PC-9 (cell line): ENCODE measurements around the gene CLDN15. TPM values are rescaled to one million over a fixed set of nuclear protein-coding genes. Genes with fewer than 3 reads are reported as not detected.

Source experiments
- BruUV-seq: library from RNA; stranded (reverse); fragments of 400-500 nt; replicated peaks from 2 replicates; lab custom pipeline; 2021; lab: Mats Ljungman, UMichigan
- CTCF ChIA-PET: fragments of 300-600 bp; sonication (Branson Sonifier 250); formaldehyde crosslinking; loops from one replicate; lab custom pipeline; 2022; ENCODE audit warnings: antibody characterized with exemption; lab: Charles Lee
- POLR2A ChIA-PET: fragments of 300-600 bp; sonication (Branson Sonifier 250); formaldehyde crosslinking; loops from one replicate; lab custom pipeline; 2022; ENCODE audit warnings: antibody characterized with exemption; ENCODE audit not compliant: unreplicated experiment; lab: Charles Lee
- DNase-seq, 2 experiments: peaks; one replicate each; pipeline versions ENCODE4 v3.0.0 to v3.0.0-alpha.2; 2015 to 2022; ENCODE audit warnings: mixed read lengths in 1 of 2
- H2AFZ ChIP-seq: fragments of 200-600 bp; sonication (generic); 2 replicates; pipeline ENCODE4 v1.8.1; 2017; ENCODE audit warnings: antibody characterized with exemption
- H3F3A ChIP-seq: fragments of 200-600 bp; sonication (generic); 2 replicates; pipeline ENCODE4 v1.8.1; 2017; ENCODE audit warnings: antibody characterized with exemption, mild to moderate bottlenecking, low read depth; ENCODE audit not compliant: insufficient read depth
- H3K27ac ChIP-seq: fragments of 200-600 bp; sonication (generic); 2 replicates; pipeline ENCODE4 v1.6.1; 2016; ENCODE audit warnings: mixed run types
- H3K27me3 ChIP-seq: fragments of 200-600 bp; sonication (generic); 2 replicates; pipeline ENCODE4 v1.6.1; 2016; ENCODE audit warnings: low read depth, mixed run types; ENCODE audit not compliant: insufficient read depth
- H3K36me3 ChIP-seq: fragments of 200-600 bp; sonication (generic); 2 replicates; pipeline ENCODE4 v1.6.1; 2016; ENCODE audit warnings: low read depth, mixed run types
- H3K4me1 ChIP-seq: fragments of 200-600 bp; sonication (generic); replicated peaks from 2 replicates; pipeline ENCODE4 v1.6.1; 2016; ENCODE audit warnings: mixed run types; ENCODE audit not compliant: insufficient read depth
- H3K4me2 ChIP-seq: fragments of 200-600 bp; sonication (generic); 2 replicates; pipeline ENCODE4 v1.6.1; 2017; ENCODE audit warnings: mixed run types
- H3K4me3 ChIP-seq: fragments of 200-600 bp; sonication (generic); 2 replicates; pipeline ENCODE4 v1.6.1; 2016; ENCODE audit warnings: mixed run types
- H3K79me2 ChIP-seq: fragments of 200-600 bp; sonication (generic); 2 replicates; pipeline ENCODE4 v1.6.1; 2017; ENCODE audit warnings: low read depth, mixed run types
- H3K9me2 ChIP-seq: fragments of 200-600 bp; sonication (generic); 2 replicates; pipeline ENCODE4 v1.8.1; 2017; ENCODE audit warnings: mild to moderate bottlenecking; ENCODE audit not compliant: insufficient read depth
- H3K9me3 ChIP-seq: fragments of 200-600 bp; sonication (generic); 2 replicates; pipeline ENCODE4 v1.8.1; 2016; ENCODE audit warnings: low read depth; ENCODE audit not compliant: insufficient read depth
- H4K20me1 ChIP-seq: fragments of 200-600 bp; sonication (generic); 2 replicates; pipeline ENCODE4 v1.8.1; 2017; ENCODE audit not compliant: insufficient read depth
- CTCF ChIP-seq: fragments of 200-600 bp; sonication (generic); conservative IDR thresholded peaks from 2 replicates; pipeline ENCODE4 v1.6.1; 2017; ENCODE audit warnings: mixed run types, antibody characterized with exemption, mild to moderate bottlenecking, moderate library complexity
- EZH2 ChIP-seq: fragments of 200-600 bp; sonication (generic); IDR thresholded peaks from 2 replicates; pipeline ENCODE4 v1.8.0; 2017; ENCODE audit warnings: antibody characterized with exemption, low read depth
- intact Hi-C: fragments of 100-400 bp; cut with micrococcal nuclease; formaldehyde crosslinking; loops from one replicate; pipeline ENCODE4 v1.10.0; 2022; ENCODE audit not compliant: unreplicated experiment
- total RNA-seq: library from RNA; stranded (reverse); gene quantifications from 2 replicates; pipeline ENCODE4 v1.2.3, GENCODE V29; 2021

CLDN15 gene
- total RNA-seq, 1 experiment from 2014 or later, result 17.2 TPM

GRCh38 chr7:101277155-101277554 lies 39.6 kb upstream of the CLDN15 start:
- Histone ChIP-seq H3K9me2 (no peaks in the 10 kb centered on the region), H3K4me1 (no peaks in the 10 kb centered on the region), H2AFZ (no peak overlapping the region), H3K36me3 (no peaks in the 10 kb centered on the region), H3K27ac (no peak overlapping the region), H4K20me1 (no peaks in the 10 kb centered on the region), H3K4me2 (no peak overlapping the region), H3K79me2 (no peaks in the 10 kb centered on the region), H3K27me3 (peaks cover 58% of the 10 kb centered on the region), H3F3A (no peaks in the 10 kb centered on the region), H3K4me3 (no peak overlapping the region), H3K9me3 (no peaks in the 10 kb centered on the region)
- TF ChIP-seq EZH2 (no peak), CTCF (no peak)
- ChIA-PET CTCF (no interaction called here), POLR2A (no interaction called here)
- no peak for DNase-seq
- intact Hi-C loops, result no loop called here
- BruUV-seq, result no TSS peak

DNA sequence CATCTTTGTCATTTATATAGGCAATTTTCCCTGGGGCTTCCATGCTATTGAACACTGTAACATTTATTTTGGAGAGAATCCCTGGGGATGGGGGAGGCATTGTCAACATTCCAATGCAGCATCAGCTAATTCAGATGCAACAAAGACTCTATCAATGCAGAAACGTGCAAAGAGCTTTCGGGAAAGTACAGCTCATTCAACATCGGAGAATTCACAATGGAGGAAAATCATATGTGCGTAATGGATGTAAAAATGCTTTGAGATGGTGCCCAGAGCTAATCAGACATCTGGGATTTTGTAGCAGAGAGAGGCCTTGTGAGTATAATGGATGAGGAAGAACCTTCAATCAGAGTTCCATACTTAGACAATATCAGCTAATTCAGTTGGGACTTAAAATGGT lies 35.6 kb upstream of the CLDN15 start:
- CTCF ChIA-PET, result interaction anchor here (0.6 kb wide), 1 partner anchor 87 kb away, joined by 3 read pairs; no protein-coding TSS in a partner anchor
- no peaks in the 10 kb centered on the region for H3K9me3 ChIP-seq
- no peak for TF ChIP-seq EZH2
- no peak for TF ChIP-seq CTCF
- no peaks in the 10 kb centered on the region for H4K20me1 ChIP-seq
- H3K4me1 ChIP-seq, result no peaks in the 10 kb centered on the region
- no peak overlapping the region for H3K4me2 ChIP-seq
- BruUV-seq, result no TSS peak
- POLR2A ChIA-PET, result no interaction called here
- H3K79me2 ChIP-seq, result no peaks in the 10 kb centered on the region
- H3K9me2 ChIP-seq, result no peaks in the 10 kb centered on the region
- no peaks in the 10 kb centered on the region for H3F3A ChIP-seq
- peaks cover 58% of the 10 kb centered on the region for H3K27me3 ChIP-seq
- intact Hi-C loops, result no loop called here
- no peak for DNase-seq
- H3K4me3 ChIP-seq, result no peak overlapping the region
- no peak overlapping the region for H3K27ac ChIP-seq
- no peaks in the 10 kb centered on the region for H3K36me3 ChIP-seq
- H2AFZ ChIP-seq, result no peak overlapping the region

DNA sequence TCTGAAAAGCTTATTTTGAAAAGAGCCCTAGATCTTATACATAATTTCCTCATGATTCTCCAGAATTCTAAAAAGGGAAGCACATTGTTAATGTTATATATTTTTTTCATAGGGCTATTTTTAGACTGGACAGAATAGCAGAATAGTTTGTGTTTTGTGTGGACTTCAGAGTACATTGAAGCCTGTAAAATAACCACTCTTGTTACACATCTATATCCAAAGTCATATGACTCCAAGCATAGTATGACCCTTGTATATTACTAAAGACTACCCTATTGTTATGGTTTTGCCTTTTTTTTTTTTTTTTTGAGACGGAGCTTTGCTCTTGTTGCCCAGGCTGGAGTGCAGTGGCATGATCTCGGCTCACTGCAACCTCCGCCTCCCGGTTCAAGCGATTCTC lies 33.4 kb upstream of the CLDN15 start:
- H3K4me1 ChIP-seq, result no peaks in the 10 kb centered on the region
- intact Hi-C loops, result no loop called here
- POLR2A ChIA-PET, result no interaction called here

More for the DNA sequence above, 33.4 kb upstream of the CLDN15 start:
- no TSS peak for BruUV-seq
- Histone ChIP-seq H3K27me3 (peaks cover 36% of the 10 kb centered on the region), H3K27ac (no peak overlapping the region), H3K79me2 (no peaks in the 10 kb centered on the region), H3K4me3 (no peak overlapping the region), H3K9me3 (no peaks in the 10 kb centered on the region), H4K20me1 (no peaks in the 10 kb centered on the region), H3K4me2 (no peak overlapping the region), H3K9me2 (no peaks in the 10 kb centered on the region), H3K36me3 (no peaks in the 10 kb centered on the region), H2AFZ (no peak overlapping the region), H3F3A (no peaks in the 10 kb centered on the region)
- CTCF ChIA-PET, result no interaction called here
- no peak for DNase-seq
- TF ChIP-seq EZH2, result no peak
- no peak for TF ChIP-seq CTCF
